ENCODE measurements around the gene SNX30. TPM values are rescaled to one million over a fixed set of nuclear protein-coding genes. Genes with fewer than 3 reads are reported as not detected.

Gene SNX30
- total RNA-seq, 2 experiments from 2014 or later = 3.8 to 3.9 TPM

DNA sequence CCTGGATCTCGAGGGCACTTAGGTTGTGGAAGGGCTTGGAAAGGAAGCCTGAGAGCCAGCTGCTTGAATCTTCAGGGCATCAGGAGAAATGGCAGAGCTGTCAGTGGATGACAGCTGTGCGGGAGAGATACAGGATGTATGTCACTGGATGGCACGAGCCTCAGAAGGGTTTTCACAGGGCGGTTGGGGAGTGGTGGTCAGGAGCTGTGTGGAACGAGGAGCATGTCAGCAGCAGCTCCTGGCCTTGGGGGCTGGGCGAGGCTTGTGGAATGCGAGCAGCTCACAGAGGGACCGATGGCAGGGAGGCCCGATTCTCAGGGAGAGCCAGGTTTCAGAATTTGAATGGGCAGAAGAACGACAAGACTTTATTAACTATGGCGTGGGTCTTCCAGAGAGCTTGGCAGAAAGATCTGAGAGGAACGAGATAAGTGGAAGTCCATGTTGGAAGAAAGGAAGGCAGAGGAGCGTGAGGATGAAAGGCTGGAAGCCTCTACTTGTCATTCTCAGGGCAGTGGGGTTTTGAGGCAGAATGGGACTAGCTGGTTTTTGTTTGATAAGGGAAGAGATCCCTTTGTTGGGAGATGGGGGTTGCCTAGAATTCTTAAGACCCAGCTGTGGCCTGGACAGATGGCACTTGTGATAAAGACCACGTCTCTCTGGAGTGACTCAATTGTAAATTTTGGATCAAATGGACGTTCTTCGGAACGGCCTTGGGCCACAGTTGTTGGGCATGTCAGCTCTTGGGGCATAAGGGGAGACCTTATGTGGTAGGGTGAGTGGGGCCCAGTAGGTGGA lies 60.3 kb downstream of the SNX30 start:
- ChIA-PET POLR2A (interaction anchor here (0.6 kb wide), 1 partner anchor 206 kb away, joined by 3 read pairs; no protein-coding TSS in a partner anchor), CTCF (no interaction called here)
- H3K27me3 Mint-ChIP-seq = no peaks in the 10 kb centered on the region
- no peak overlapping the region for H3K4me3 Mint-ChIP-seq
- no peak overlapping the region for H3K27ac Mint-ChIP-seq
- DNase-seq = no peak
- intact Hi-C loops (cut with micrococcal nuclease) = no loop called here
- no peak for ATAC-seq
- TF ChIP-seq CTCF (IDR thresholded peaks at IDR 0.05) = no peak
- no peaks in the 10 kb centered on the region for H3K9me3 Mint-ChIP-seq
- H3K36me3 Mint-ChIP-seq (ENCODE audit: low read depth) = peaks cover 8% of the 10 kb centered on the region
- no peaks in the 10 kb centered on the region for H3K4me1 Mint-ChIP-seq (ENCODE audit: low read depth)

- DNase-seq (no peak), ATAC-seq (no peak)
- Mint-ChIP-seq H3K4me1 (ENCODE audit: low read depth) (no peaks in the 10 kb centered on the region), H3K27ac (no peak overlapping the region), H3K4me3 (no peak overlapping the region), H3K36me3 (ENCODE audit: low read depth) (peaks cover 6% of the 10 kb centered on the region), H3K27me3 (no peaks in the 10 kb centered on the region), H3K9me3 (no peaks in the 10 kb centered on the region)
- ChIA-PET CTCF (no interaction called here), POLR2A (no interaction called here)
- intact Hi-C loops (cut with micrococcal nuclease) = no loop called here
- no peak for TF ChIP-seq CTCF (IDR thresholded peaks at IDR 0.05)
Observed at GRCh38 chr9:112811518-112811917, 61.0 kb downstream of the SNX30 start.

DNA sequence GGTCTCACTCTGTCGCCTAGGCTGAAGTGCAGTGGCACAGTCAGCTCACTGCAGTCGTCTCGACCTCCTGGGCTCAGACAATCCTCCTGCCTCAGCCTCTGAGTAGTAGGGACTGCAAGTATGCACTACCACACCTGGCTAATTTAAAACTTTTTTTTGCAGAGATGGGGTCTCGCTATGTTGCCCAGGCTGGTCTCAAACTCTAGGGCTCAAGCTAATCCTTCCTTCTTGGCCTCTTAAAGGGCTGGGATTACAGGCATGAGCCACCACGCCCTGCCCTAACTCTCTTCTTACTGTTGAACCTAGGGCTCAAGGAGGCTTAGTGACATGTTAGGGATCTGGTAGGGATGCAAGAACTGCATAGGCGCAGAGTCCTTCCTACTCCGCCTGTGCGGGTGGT lies 65.3 kb downstream of the SNX30 start:
- DNase-seq (no peak), ATAC-seq (no peak)
- Mint-ChIP-seq H3K27ac (no peak overlapping the region), H3K36me3 (ENCODE audit: low read depth) (peaks cover 8% of the 10 kb centered on the region), H3K27me3 (no peaks in the 10 kb centered on the region), H3K4me3 (no peak overlapping the region), H3K4me1 (ENCODE audit: low read depth) (no peaks in the 10 kb centered on the region), H3K9me3 (no peaks in the 10 kb centered on the region)
- CTCF ChIA-PET = interaction anchor here (1.1 to 1.5 kb wide), 2 partner anchors 23 to 87 kb away, joined by 3 read pairs; no protein-coding TSS in a partner anchor
- POLR2A ChIA-PET = no interaction called here
- intact Hi-C loops (cut with micrococcal nuclease) = no loop called here
- no peak for TF ChIP-seq CTCF (IDR thresholded peaks at IDR 0.05)

- H3K4me1 Mint-ChIP-seq (ENCODE audit: low read depth) = no peaks in the 10 kb centered on the region
- no peak overlapping the region for H3K27ac Mint-ChIP-seq
- TF ChIP-seq CTCF (IDR thresholded peaks at IDR 0.05) = no peak
- CTCF ChIA-PET = interaction anchor here (1.8 kb wide), 1 partner anchor 25 kb away, joined by 4 read pairs; no protein-coding TSS in a partner anchor
- POLR2A ChIA-PET = no interaction called here
- ATAC-seq (no peak), DNase-seq (no peak)
- peaks cover 7% of the 10 kb centered on the region for H3K36me3 Mint-ChIP-seq (ENCODE audit: low read depth)
- H3K27me3 Mint-ChIP-seq = no peaks in the 10 kb centered on the region
- H3K4me3 Mint-ChIP-seq = no peak overlapping the region
- no peaks in the 10 kb centered on the region for H3K9me3 Mint-ChIP-seq
- intact Hi-C loops (cut with micrococcal nuclease) = no loop called here
Observed at GRCh38 chr9:112817860-112818203, 67.3 kb downstream of the SNX30 start.

Data from activated CD8-positive, alpha-beta T cell treated with anti-CD3 and anti-CD28 coated beads for 36 hours (primary cell).